DMS 273 (cell line): ENCODE measurements around the gene PCDH7.
A peak's percentile ranks its signal among the peaks of the same experiment; 100 is the strongest.

Experiments
- DNase-seq: peaks from one replicate; lab custom pipeline; 2025; ENCODE audit not compliant: unreplicated experiment; lab: John Stamatoyannopoulos, UW

Gene PCDH7

GRCh38 chr4:30720021-30720660 is at the start of gene PCDH7:
Gene PCDH7 (plus strand): TSS chr4:30720369. CDS start chr4:30721423, 1,054 bp downstream.
- DNase-seq, result peak; percentile 39

GRCh38 chr4:30671926-30672448 is 48.2 kb upstream of the PCDH7 start:
- DNase-seq, result no peak

GRCh38 chr4:30696191-30696590 is 24.0 kb upstream of the PCDH7 start:
- no peak for DNase-seq

GRCh38 chr4:30714408-30715031 is 5.6 kb upstream of the PCDH7 start:
- DNase-seq, result peak; percentile 59

GRCh38 chr4:30716158-30716557 is 4.0 kb upstream of the PCDH7 start:
- peak; percentile 15 for DNase-seq

GRCh38 chr4:30716681-30717207 is 3.4 kb upstream of the PCDH7 start:
- DNase-seq, result peak; percentile 2

GRCh38 chr4:30717208-30718020 is 2.8 kb upstream of the PCDH7 start:
- DNase-seq, result peak; percentile 49

GRCh38 chr4:30718021-30718542 is 2.1 kb upstream of the PCDH7 start:
- DNase-seq, result peak; percentile 49

- no peak for DNase-seq
These were observed 1.3 kb upstream of the PCDH7 start for GRCh38 chr4:30718641-30719453.

- peak; percentile 49 for DNase-seq
These were observed 632 bp upstream of the PCDH7 start for GRCh38 chr4:30719454-30720020.

- peak; percentile 39 for DNase-seq
These were observed 554 bp downstream of the PCDH7 start for GRCh38 chr4:30720661-30721184.

- DNase-seq, result peak; percentile 47
These were observed 1.3 kb downstream of the PCDH7 start for GRCh38 chr4:30721185-30722091.

- no peak for DNase-seq
These were observed 1.9 kb downstream of the PCDH7 start for GRCh38 chr4:30722092-30722358.

- DNase-seq, result no peak
These were observed 2.4 kb downstream of the PCDH7 start for GRCh38 chr4:30722359-30723200.

GRCh38 chr4:30723201-30723955 is 3.2 kb downstream of the PCDH7 start:
- DNase-seq, result no peak

GRCh38 chr4:30724247-30724646 is 4.1 kb downstream of the PCDH7 start:
- DNase-seq, result no peak

GRCh38 chr4:30725562-30725961 is 5.4 kb downstream of the PCDH7 start:
- DNase-seq, result no peak
